ENCODE measurements around the gene SLC6A20. TPM values are rescaled to one million over a fixed set of nuclear protein-coding genes. Genes with fewer than 3 reads are reported as not detected.

The SLC6A20 gene, protein sequence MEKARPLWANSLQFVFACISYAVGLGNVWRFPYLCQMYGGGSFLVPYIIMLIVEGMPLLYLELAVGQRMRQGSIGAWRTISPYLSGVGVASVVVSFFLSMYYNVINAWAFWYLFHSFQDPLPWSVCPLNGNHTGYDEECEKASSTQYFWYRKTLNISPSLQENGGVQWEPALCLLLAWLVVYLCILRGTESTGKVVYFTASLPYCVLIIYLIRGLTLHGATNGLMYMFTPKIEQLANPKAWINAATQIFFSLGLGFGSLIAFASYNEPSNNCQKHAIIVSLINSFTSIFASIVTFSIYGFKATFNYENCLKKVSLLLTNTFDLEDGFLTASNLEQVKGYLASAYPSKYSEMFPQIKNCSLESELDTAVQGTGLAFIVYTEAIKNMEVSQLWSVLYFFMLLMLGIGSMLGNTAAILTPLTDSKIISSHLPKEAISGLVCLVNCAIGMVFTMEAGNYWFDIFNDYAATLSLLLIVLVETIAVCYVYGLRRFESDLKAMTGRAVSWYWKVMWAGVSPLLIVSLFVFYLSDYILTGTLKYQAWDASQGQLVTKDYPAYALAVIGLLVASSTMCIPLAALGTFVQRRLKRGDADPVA
- total RNA-seq = 10 to 100 TPM; 13.4 to 26.1 (median 21.5) TPM

DNA sequence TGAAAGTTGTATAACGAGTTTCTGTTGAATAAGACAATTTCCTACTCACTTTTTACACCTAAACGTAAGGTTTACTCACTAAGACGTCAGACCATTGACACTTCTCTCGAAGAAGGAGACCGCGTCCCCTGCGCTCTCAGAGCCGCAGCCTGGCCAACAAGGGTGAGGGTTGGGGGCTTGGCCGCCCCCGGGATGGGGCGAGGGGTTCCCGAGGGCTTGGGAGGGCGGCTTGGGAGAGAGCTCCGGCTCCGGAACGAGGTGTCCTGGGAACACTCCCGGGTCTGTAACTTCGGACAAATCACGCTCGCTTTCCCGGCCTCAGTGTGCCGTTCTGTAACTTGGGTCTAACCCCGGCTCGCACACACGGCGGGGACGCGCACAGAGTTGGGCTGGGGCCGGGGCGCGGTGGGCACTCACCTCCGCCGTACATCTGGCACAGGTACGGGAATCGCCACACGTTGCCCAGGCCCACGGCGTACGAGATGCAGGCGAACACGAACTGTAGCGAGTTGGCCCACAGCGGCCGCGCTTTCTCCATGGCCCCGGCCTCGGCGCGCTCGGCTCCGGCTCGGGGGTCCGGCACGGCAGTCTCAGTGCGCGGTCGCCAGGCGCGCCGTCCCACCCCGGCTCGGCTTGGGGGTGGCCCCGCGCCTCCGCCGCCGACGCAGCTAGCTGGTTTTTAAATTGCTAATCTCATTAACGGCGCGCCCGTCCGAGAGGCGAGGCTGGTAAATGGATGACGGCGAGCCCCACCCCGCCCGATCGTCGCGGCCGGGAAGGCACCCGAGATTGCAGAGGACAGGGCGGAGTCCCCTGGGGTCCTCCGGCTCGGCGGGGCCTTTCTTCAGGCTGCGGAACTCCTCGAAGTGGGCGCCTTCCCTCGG, at the start of gene SLC6A20:
SLC6A20 (minus strand) TSS at position 655 of the 884 bp plus-strand sequence; CDS start at position 538, 117 bp downstream.
- no peak for DNase-seq (ENCODE audit: low spot score in 2 of 2)
- Histone ChIP-seq H3K4me3 (peak within 1 kb of the TSS; percentile 35 to 65 (median 44)), H3K9me3 (no peaks in the 10 kb centered on the region), H3K4me1 (peaks cover 0 to 20% (median 10%) of the 10 kb centered on the region in 4 donors), H3K27ac (peak within 1 kb of the TSS in 2 of 4 donors; percentile 55 to 60), H3K27me3 (peaks cover 0 to 62% of the 10 kb centered on the region in 2 donors), H3K36me3 (no peaks in the 10 kb centered on the region)
- TF ChIP-seq POLR2A (IDR thresholded peaks at IDR 0.05) (no peak), CTCF (IDR thresholded peaks at IDR 0.05) (no peak), EP300 (IDR thresholded peaks at IDR 0.05) (no peak)
- WGBS, 2 donors = 2 to 3% methylated on average over 62 to 85 of the region's 91 CpGs

GRCh38 chr3:45844616-45845015, 48.3 kb upstream of the SLC6A20 start:
- H3K9me3 ChIP-seq = no peaks in the 10 kb centered on the region
- H3K27ac ChIP-seq = no peak overlapping the region
- H3K4me1 ChIP-seq = peaks cover 0 to 23% (median 9%) of the 10 kb centered on the region in 4 donors
- H3K36me3 ChIP-seq = no peaks in the 10 kb centered on the region
- no peak for DNase-seq (ENCODE audit: low spot score in 2 of 2)
- WGBS, 2 donors = 94 to 98% methylated on average over 1 of the region's 1 CpG
- TF ChIP-seq CTCF (IDR thresholded peaks at IDR 0.05) (no peak), EP300 (IDR thresholded peaks at IDR 0.05) (no peak), POLR2A (IDR thresholded peaks at IDR 0.05) (no peak)
- H3K27me3 ChIP-seq = no peaks in the 10 kb centered on the region
- no peak overlapping the region for H3K4me3 ChIP-seq

GRCh38 chr3:45842851-45843625, 46.7 kb upstream of the SLC6A20 start:
- TF ChIP-seq POLR2A (IDR thresholded peaks at IDR 0.05) = no peak
- TF ChIP-seq CTCF (IDR thresholded peaks at IDR 0.05) = no peak
- no peak for TF ChIP-seq EP300 (IDR thresholded peaks at IDR 0.05)

DNA sequence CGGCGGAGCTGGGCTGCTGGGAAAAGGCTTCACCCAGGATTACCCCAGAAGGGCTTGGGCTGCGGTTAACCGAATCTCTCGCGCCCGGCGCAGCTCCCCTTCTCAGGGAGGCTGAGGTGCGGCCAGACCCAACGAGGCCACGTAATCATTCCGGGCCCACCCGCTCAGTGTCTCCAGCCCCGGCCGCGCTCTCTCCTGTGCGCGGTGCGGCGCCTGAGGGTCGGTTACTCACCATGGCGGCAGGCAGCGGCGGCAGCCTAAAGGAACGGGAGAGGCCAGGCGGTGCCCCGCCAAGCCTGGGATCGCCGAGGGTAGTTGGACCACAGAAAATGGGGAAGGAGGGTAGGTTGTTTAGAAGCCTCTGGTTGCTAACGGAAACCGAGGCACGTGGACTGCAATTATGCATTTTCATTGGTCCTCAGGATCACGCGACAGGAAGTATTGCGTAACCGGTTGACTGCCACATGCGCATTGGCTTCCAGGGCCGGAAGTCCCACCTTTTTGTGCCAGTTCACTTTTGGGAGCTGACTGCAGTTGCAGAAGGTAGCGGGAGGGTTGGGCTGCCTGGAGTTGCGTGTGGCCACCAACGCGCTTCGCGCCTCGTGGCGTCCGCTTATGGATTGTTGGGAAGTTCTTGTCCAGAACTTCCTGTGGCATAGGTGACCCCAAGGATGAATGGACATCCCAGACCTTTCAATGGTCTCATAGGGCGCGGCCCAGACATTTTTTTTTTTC, 45.6 kb upstream of the SLC6A20 start, which contains the start of gene LZTFL1:
LZTFL1 (minus strand) TSS at position 363 of the 735 bp plus-strand sequence; CDS start at position 235, 128 bp downstream.
- peak; percentile 93 to 97 for DNase-seq (ENCODE audit: low spot score in 2 of 2)
- peak in 1 of 5 experiments; percentile 34 for TF ChIP-seq CTCF (IDR thresholded peaks at IDR 0.05)
- TF ChIP-seq EP300 (IDR thresholded peaks at IDR 0.05) = peak; percentile 79 to 83
- TF ChIP-seq POLR2A (IDR thresholded peaks at IDR 0.05) = no peak
- Histone ChIP-seq H3K36me3 (peaks cover 0 to 14% (median 0%) of the 10 kb centered on the region in 3 donors), H3K27ac (peak within 1 kb of the TSS in 2 of 4 donors; percentile 60 to 66), H3K4me3 (peak within 1 kb of the TSS; percentile 77 to 93 (median 88)), H3K4me1 (peaks cover 0 to 24% (median 9%) of the 10 kb centered on the region in 4 donors), H3K27me3 (no peaks in the 10 kb centered on the region), H3K9me3 (no peaks in the 10 kb centered on the region)
- 3% methylated on average over 39 to 49 of the region's 49 CpGs for WGBS, 2 donors

More at GRCh38 chr3:45842851-45843625, 46.7 kb upstream of the SLC6A20 start:
- Histone ChIP-seq H3K27ac (no peak overlapping the region), H3K4me1 (peaks cover 0 to 24% (median 9%) of the 10 kb centered on the region in 4 donors), H3K9me3 (no peaks in the 10 kb centered on the region), H3K27me3 (no peaks in the 10 kb centered on the region), H3K36me3 (peaks cover 0 to 3% (median 0%) of the 10 kb centered on the region in 3 donors), H3K4me3 (no peak overlapping the region)
- DNase-seq (ENCODE audit: low spot score in 2 of 2) = no peak
- 86 to 87% methylated on average over 9 of the region's 9 CpGs for WGBS, 2 donors
